NB4 (cell line): ENCODE results near the gene ZNF212.

Experiments
- DNase-seq: peaks from one replicate; pipeline ENCODE4 v3.0.0; 2010; ENCODE audit warnings: low read depth
- H3K4me3 ChIP-seq: one replicate; pipeline ENCODE4 v1.5.1; 2011; ENCODE audit warnings: mild to moderate bottlenecking, low read depth, low read length, moderate library complexity
- CTCF ChIP-seq: IDR thresholded peaks from one replicate; pipeline ENCODE4 v1.5.1; 2012; ENCODE audit warnings: low read depth, low read length
- MAX ChIP-seq: IDR thresholded peaks from 2 replicates; pipeline ENCODE4 v1.6.1; 2011; ENCODE audit warnings: low read depth, low read length
- MYC ChIP-seq: IDR thresholded peaks from 2 replicates; pipeline ENCODE4 v1.6.1; 2011; ENCODE audit warnings: low read depth, low read length
- POLR2A ChIP-seq: IDR thresholded peaks from 2 replicates; pipeline ENCODE4 v1.6.1; 2011; ENCODE audit warnings: mild to moderate bottlenecking; ENCODE audit not compliant: insufficient read length; ENCODE audit errors: extremely low read depth

The ZNF212 gene

GRCh38 chr7:149196705-149197171 lies 42.7 kb upstream of the ZNF212 start:
- H3K4me3 ChIP-seq, result peak overlapping the region; percentile 84
- TF ChIP-seq POLR2A (no peak), MAX (no peak)
- DNase-seq, result peak; percentile 63

- DNase-seq, result no peak
- no peak overlapping the region for H3K4me3 ChIP-seq
- no peak for TF ChIP-seq MYC
- TF ChIP-seq POLR2A, result no peak
- no peak for TF ChIP-seq CTCF
- TF ChIP-seq MAX, result no peak
Observed at GRCh38 chr7:149197675-149198074, 41.8 kb upstream of the ZNF212 start.

- DNase-seq, result no peak
- no peak overlapping the region for H3K4me3 ChIP-seq
- TF ChIP-seq POLR2A, result no peak
- no peak for TF ChIP-seq MYC
- TF ChIP-seq MAX, result no peak
Observed at GRCh38 chr7:149198161-149198816, 41.2 kb upstream of the ZNF212 start.

- no peak overlapping the region for H3K4me3 ChIP-seq
- no peak for TF ChIP-seq MAX
- TF ChIP-seq CTCF, result no peak
- TF ChIP-seq MYC, result no peak
- TF ChIP-seq POLR2A, result no peak
- DNase-seq, result no peak
Observed at GRCh38 chr7:149199234-149199995, 40.0 kb upstream of the ZNF212 start.

GRCh38 chr7:149202831-149203231 lies 36.6 kb upstream of the ZNF212 start:
- TF ChIP-seq MYC, result no peak
- no peak overlapping the region for H3K4me3 ChIP-seq
- DNase-seq, result no peak

GRCh38 chr7:149205690-149206381 lies 33.6 kb upstream of the ZNF212 start:
- TF ChIP-seq MYC (no peak), CTCF (no peak), POLR2A (no peak), MAX (no peak)
- DNase-seq, result no peak
- no peak overlapping the region for H3K4me3 ChIP-seq

DNA sequence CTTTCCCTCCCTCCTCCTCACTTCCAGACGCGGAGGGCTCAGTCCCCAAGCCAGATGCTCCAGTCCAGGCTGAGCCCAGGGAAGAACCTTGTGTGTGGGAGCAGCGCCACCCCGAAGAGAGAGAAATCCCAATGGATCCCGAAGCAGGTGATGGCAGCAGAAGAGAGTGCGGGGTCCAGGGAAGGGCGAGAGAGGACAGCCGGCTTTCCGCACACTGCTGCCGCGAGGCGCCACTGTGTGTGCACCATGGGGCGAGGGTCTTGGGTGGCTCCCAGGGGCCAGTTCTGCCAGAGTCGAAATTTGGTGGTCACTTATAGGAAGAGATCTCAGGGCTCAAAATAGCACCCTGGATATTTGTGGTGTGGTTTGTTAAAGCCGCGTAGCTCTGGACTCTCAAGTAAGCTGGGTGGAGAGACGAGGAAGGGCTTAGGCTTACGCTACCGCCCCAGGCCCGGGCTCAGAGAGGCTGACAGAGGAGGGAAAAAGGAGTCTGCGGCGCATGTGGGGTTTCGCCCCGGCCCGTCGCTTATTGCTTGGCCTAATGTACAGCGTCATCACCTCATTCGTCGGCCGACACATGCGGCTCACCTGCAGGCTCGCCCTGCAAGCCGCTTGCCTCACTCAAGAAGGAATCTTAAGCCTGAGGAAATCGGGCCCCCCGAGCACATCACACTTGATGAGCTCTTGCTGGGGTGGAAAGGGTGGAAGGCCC lies 32.0 kb upstream of the ZNF212 start:
- DNase-seq, result no peak
- no peak for TF ChIP-seq CTCF
- TF ChIP-seq MAX, result no peak
- no peak for TF ChIP-seq POLR2A
- no peak for TF ChIP-seq MYC

More for the DNA sequence above, 32.0 kb upstream of the ZNF212 start:
- H3K4me3 ChIP-seq, result no peak overlapping the region
